PC-3 (cell line): ENCODE results near the gene CPN2. TPM values are rescaled to one million over a fixed set of nuclear protein-coding genes. Genes with fewer than 3 reads are reported as not detected.

Source experiments
- ATAC-seq: fragments of 200-7000 bp; cut with Tn5 transposase; 2 replicates; pipeline ENCODE4 v1.9.1; 2020; ENCODE audit warnings: mild to moderate bottlenecking, moderate library complexity
- BruUV-seq: library from RNA; stranded (reverse); fragments of 400-500 nt; replicated peaks from 2 replicates; lab custom pipeline; 2021; lab: Mats Ljungman, UMichigan
- CTCF ChIA-PET: fragments of 300-600 bp; sonication (Branson Sonifier 250); formaldehyde crosslinking; loops from one replicate; lab custom pipeline; 2022; ENCODE audit warnings: antibody characterized with exemption; lab: Charles Lee
- POLR2A ChIA-PET: fragments of 300-600 bp; sonication (Branson Sonifier 250); formaldehyde crosslinking; loops from one replicate; lab custom pipeline; 2022; ENCODE audit warnings: antibody characterized with exemption; ENCODE audit not compliant: unreplicated experiment; lab: Charles Lee
- DNase-seq: peaks from one replicate; pipeline ENCODE4 v3.0.0-alpha.2; 2015
- H2AFZ ChIP-seq: fragments of 300-600 bp; sonication (generic); 2 replicates; pipeline ENCODE4 v1.6.0; 2016; ENCODE audit warnings: antibody characterized with exemption, low read length
- H3F3A ChIP-seq: fragments of 300-600 bp; sonication (generic); one replicate; pipeline ENCODE4 v1.6.0; 2017; ENCODE audit warnings: antibody characterized with exemption, low read length, control low read depth, mild to moderate bottlenecking; ENCODE audit not compliant: unreplicated experiment
- H3K27ac ChIP-seq: fragments of 300-600 bp; sonication (generic); 2 replicates; pipeline ENCODE4 v1.5.1; 2016; ENCODE audit warnings: mild to moderate bottlenecking, low read length
- H3K27me3 ChIP-seq: fragments of 300-600 bp; sonication (generic); 2 replicates; pipeline ENCODE4 v1.6.1; 2016; ENCODE audit warnings: low read length, mixed read lengths
- H3K36me3 ChIP-seq: fragments of 300-600 bp; sonication (generic); 2 replicates; pipeline ENCODE4 v1.6.1; 2016; ENCODE audit warnings: low read depth, mixed run types, low read length, mixed read lengths
- H3K4me1 ChIP-seq: fragments of 300-600 bp; sonication (generic); 2 replicates; pipeline ENCODE4 v1.5.1; 2016; ENCODE audit warnings: low read length; ENCODE audit not compliant: insufficient read depth
- H3K4me2 ChIP-seq: fragments of 300-600 bp; sonication (generic); 2 replicates; pipeline ENCODE4 v1.6.0; 2016; ENCODE audit warnings: low read length
- H3K4me3 ChIP-seq: fragments of 300-600 bp; sonication (generic); 2 replicates; pipeline ENCODE4 v1.5.1; 2016; ENCODE audit warnings: mild to moderate bottlenecking, low read length, mixed read lengths
- H3K79me2 ChIP-seq: fragments of 300-600 bp; sonication (generic); 2 replicates; pipeline ENCODE4 v1.6.1; 2017; ENCODE audit warnings: low read length, mixed read lengths
- H3K9ac ChIP-seq: fragments of 300-600 bp; sonication (generic); 2 replicates; pipeline ENCODE4 v1.6.0; 2016; ENCODE audit warnings: mild to moderate bottlenecking, low read length
- H3K9me2 ChIP-seq: fragments of 300-600 bp; sonication (generic); replicated peaks from 2 replicates; pipeline ENCODE4 v1.6.1; 2016; ENCODE audit warnings: mixed run types, low read length, mixed read lengths
- H3K9me3 ChIP-seq: fragments of 300-600 bp; sonication (generic); 2 replicates; pipeline ENCODE4 v1.6.1; 2016; ENCODE audit warnings: low read length, mixed read lengths
- H4K20me1 ChIP-seq: fragments of 300-600 bp; sonication (generic); 2 replicates; pipeline ENCODE4 v1.6.1; 2016; ENCODE audit warnings: low read length, mixed read lengths
- CTCF ChIP-seq: fragments of 300-600 bp; sonication (generic); conservative IDR thresholded peaks from 2 replicates; pipeline ENCODE4 v1.5.1; 2017; ENCODE audit warnings: antibody characterized with exemption, low read depth, mild to moderate bottlenecking, low read length
- EZH2 ChIP-seq: fragments of 300-600 bp; sonication (generic); IDR thresholded peaks from one replicate; pipeline ENCODE4 v1.6.1; 2017; ENCODE audit warnings: antibody characterized with exemption, mild to moderate bottlenecking, low read length; ENCODE audit not compliant: unreplicated experiment
- EZH2phosphoT487 ChIP-seq: fragments of 300-600 bp; sonication (generic); IDR thresholded peaks from 2 replicates; pipeline ENCODE4 v1.6.1; 2018; ENCODE audit warnings: mild to moderate bottlenecking, antibody characterized with exemption, low read length, borderline replicate concordance
- intact Hi-C: fragments of 100-400 bp; cut with micrococcal nuclease; formaldehyde crosslinking; loops from 2 replicates; pipeline ENCODE4 v1.9.0; 2023
- total RNA-seq: library from RNA; depleted of rRNA; stranded (reverse); fragments of >200 nt; gene quantifications from 2 replicates; pipeline ENCODE4 v1.2.3, GENCODE V29; 2014

The CPN2 gene
- total RNA-seq, 1 experiment from 2014 or later = 0.07 TPM

DNA sequence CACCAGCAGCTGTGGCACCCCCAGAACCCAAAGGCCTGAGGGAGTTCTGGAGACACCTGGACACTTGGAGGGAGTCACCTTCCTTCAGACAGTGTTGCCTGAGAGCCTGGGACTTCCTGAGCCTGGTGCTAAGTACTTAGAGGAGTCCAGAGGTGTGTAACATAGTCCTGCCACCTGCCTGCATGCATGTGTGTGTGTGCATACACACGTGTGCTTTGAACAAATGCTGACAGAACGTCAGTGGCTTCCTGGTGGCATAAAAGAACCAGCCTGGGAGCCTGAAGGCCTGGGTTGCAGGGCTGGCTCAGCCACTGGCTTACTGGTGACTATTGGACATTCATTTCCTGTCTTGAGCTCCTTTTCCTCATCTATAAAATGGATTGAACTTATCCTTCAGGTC is 3.2 kb upstream of the CPN2 start:
- Histone ChIP-seq H3K4me1 (no peaks in the 10 kb centered on the region), H3K9me2 (no peaks in the 10 kb centered on the region), H3F3A (no peaks in the 10 kb centered on the region), H3K27ac (no peak overlapping the region), H2AFZ (no peak overlapping the region), H3K4me3 (no peak overlapping the region), H3K27me3 (peaks cover 16% of the 10 kb centered on the region), H3K36me3 (no peaks in the 10 kb centered on the region), H3K79me2 (no peaks in the 10 kb centered on the region), H3K9ac (no peak overlapping the region), H3K4me2 (no peak overlapping the region), H4K20me1 (no peaks in the 10 kb centered on the region), H3K9me3 (no peaks in the 10 kb centered on the region)
- DNase-seq (no peak), ATAC-seq (no peak)
- intact Hi-C loops = no loop called here
- ChIA-PET CTCF (no interaction called here), POLR2A (no interaction called here)
- no TSS peak for BruUV-seq
- TF ChIP-seq CTCF (no peak), EZH2phosphoT487 (no peak), EZH2 (no peak)

DNA sequence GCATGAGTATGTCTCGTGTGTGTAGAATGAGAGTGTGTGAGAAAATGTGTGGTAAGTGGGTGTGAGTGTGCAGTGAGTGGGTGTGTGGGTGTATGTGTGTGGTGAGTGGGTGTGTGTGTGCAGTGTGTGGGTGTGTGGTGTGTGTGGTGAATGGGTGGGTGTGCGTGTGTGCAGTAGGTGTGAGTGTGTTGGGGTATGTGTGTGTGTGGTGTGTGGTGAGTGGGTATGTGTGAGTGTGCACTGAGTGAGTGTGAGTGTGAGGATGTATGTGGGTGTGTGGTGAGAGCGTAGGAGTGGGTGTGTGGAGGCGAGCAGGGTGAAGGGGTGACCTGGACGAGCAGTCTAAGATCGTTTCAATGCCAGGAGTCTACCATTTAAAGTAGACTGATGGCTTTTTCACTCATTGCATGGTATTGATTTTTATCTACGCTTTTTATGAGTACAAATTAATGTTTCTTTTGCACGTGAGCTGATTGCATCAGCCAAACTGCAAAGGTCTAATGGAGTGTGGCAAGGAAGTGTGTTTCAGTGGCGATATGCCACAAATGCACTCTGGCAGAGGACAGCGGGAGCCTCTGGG is 1.6 kb upstream of the CPN2 start:
- no peak for ATAC-seq

More for the DNA sequence above, 1.6 kb upstream of the CPN2 start:
- ChIA-PET CTCF (no interaction called here), POLR2A (no interaction called here)
- TF ChIP-seq EZH2 (no peak), EZH2phosphoT487 (no peak), CTCF (no peak)
- no peak for DNase-seq
- Histone ChIP-seq H3F3A (no peaks in the 10 kb centered on the region), H3K9ac (no peak overlapping the region), H3K27me3 (peaks cover 7% of the 10 kb centered on the region; the same call in 1 of the 2 replicates), H3K36me3 (no peaks in the 10 kb centered on the region), H3K9me3 (no peaks in the 10 kb centered on the region), H3K4me2 (no peak overlapping the region), H3K9me2 (no peaks in the 10 kb centered on the region), H3K4me1 (no peaks in the 10 kb centered on the region), H3K27ac (no peak overlapping the region), H2AFZ (no peak overlapping the region), H3K4me3 (no peak overlapping the region), H4K20me1 (no peaks in the 10 kb centered on the region), H3K79me2 (no peaks in the 10 kb centered on the region)
- BruUV-seq = no TSS peak
- intact Hi-C loops = no loop called here
